Mesendoderm (in vitro differentiated cells): ENCODE data around the gene NUP35.
"Not testable (repeated sequence)": the region's sequence is repeated elsewhere in the genome, so short reads cannot be mapped to it uniquely, and the experiment has no call there.

Experiments
- DNase-seq: peaks from one replicate; pipeline ENCODE4 v3.0.0; 2013
- H2AK5ac ChIP-seq: 2 replicates; pipeline ENCODE4 v1.6.1; 2013; ENCODE audit warnings: low read length, inconsistent platforms
- H2BK120ac ChIP-seq: 2 replicates; pipeline ENCODE4 v1.6.1; 2013; ENCODE audit warnings: low read depth, mild to moderate bottlenecking, low read length, moderate library complexity, mixed read lengths
- H2BK15ac ChIP-seq: replicated peaks from 2 replicates; pipeline ENCODE4 v1.6.1; 2013; ENCODE audit warnings: low read depth, mild to moderate bottlenecking, moderate library complexity
- H2BK5ac ChIP-seq: 2 replicates; pipeline ENCODE4 v1.6.1; 2013; ENCODE audit warnings: low read length, inconsistent platforms
- H3K18ac ChIP-seq: 2 replicates; pipeline ENCODE4 v1.6.1; 2013; ENCODE audit warnings: mild to moderate bottlenecking, low read length, mixed read lengths
- H3K23ac ChIP-seq: one replicate; pipeline ENCODE4 v1.6.1; 2013; ENCODE audit warnings: low read length
- H3K27ac ChIP-seq: 2 replicates; pipeline ENCODE4 v1.5.1; 2013; ENCODE audit warnings: low read depth, mild to moderate bottlenecking, inconsistent platforms, low read length, moderate library complexity
- H3K27me3 ChIP-seq: 2 replicates; pipeline ENCODE4 v1.6.1; 2013; ENCODE audit warnings: low read length, control low read depth, mild to moderate bottlenecking, inconsistent platforms; ENCODE audit not compliant: insufficient read depth, poor library complexity
- H3K36me3 ChIP-seq: 2 replicates; pipeline ENCODE4 v1.6.1; 2013; ENCODE audit warnings: low read length, inconsistent platforms; ENCODE audit not compliant: control insufficient read depth, insufficient read depth
- H3K4ac ChIP-seq: one replicate; pipeline ENCODE4 v1.6.1; 2013; ENCODE audit warnings: low read depth, mild to moderate bottlenecking, low read length, moderate library complexity
- H3K4me1 ChIP-seq: 2 replicates; pipeline ENCODE4 v1.6.1; 2013; ENCODE audit warnings: low read depth, low read length, inconsistent platforms; ENCODE audit not compliant: control insufficient read depth
- H3K4me2 ChIP-seq: 2 replicates; pipeline ENCODE4 v1.6.1; 2013; ENCODE audit warnings: low read length
- H3K4me3 ChIP-seq: 2 replicates; pipeline ENCODE4 v1.5.1; 2013; ENCODE audit warnings: mild to moderate bottlenecking, low read length
- H3K56ac ChIP-seq: one replicate; pipeline ENCODE4 v1.6.1; 2013; ENCODE audit warnings: low read length
- H3K79me1 ChIP-seq: 2 replicates; pipeline ENCODE4 v1.6.1; 2013; ENCODE audit warnings: low read length, inconsistent platforms
- H3K79me2 ChIP-seq: 2 replicates; pipeline ENCODE4 v1.6.1; 2013; ENCODE audit warnings: mild to moderate bottlenecking, low read length; ENCODE audit not compliant: control insufficient read depth, insufficient read depth
- H3K9ac ChIP-seq: 2 replicates; pipeline ENCODE4 v1.6.1; 2013; ENCODE audit warnings: low read length, inconsistent platforms
- H4K5ac ChIP-seq: one replicate; pipeline ENCODE4 v1.6.1; 2013; ENCODE audit warnings: low read length
- H4K8ac ChIP-seq: one replicate; pipeline ENCODE4 v1.6.1; 2013; ENCODE audit warnings: low read depth, mild to moderate bottlenecking, control low read depth, low read length, moderate library complexity
- WGBS: extraction: QIAGEN DNeasy Blood & Tissue Kit; methylation state at CpG from one replicate; pipeline ENCODE4 v1.1.7; 2013; ENCODE audit warnings: low lambda C conversion rate, missing lambda C conversion rate; ENCODE audit not compliant: insufficient coverage; ENCODE audit errors: extremely low coverage; 5-methylcytosine and 5-hydroxymethylcytosine counted together

NUP35 gene

DNA sequence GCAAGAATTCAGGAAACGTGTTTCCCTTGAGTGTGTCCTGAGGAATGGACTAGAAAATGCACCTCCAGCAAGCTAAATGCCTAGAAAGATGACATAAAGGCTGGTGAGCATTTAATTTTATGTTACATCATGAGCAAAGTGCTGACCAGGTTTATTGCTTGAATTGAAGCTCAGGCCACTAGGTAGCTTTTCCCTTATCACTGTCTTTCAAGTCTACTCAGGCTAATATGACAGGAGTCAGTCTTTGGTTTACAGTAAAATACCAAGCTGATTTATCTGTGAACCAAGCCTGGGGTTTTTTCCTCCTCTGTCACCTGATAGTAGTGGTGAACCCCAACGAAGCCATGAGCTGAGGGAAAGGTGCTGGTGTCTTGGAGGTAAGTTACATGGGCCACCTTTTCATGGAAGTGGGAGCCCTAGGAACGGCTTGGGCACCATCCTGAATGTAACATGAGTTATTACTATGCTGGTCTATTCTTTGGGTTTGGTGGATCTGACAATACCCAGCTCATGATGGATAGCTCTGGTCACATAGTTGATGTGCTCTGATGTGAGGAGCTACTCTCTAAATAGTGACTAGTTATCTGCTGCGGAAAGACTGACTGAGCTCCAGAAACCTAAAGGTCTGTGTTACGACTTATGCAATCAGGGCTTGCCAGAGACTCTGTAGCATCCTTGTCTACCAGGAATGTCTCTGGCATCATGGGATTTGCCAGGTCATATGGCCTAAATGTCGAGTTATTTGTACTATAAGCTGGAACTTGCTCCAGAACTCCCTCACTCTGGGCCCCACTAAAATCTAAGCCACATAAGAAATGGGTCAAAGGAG is 39.8 kb downstream of the NUP35 start:
- Histone ChIP-seq H3K23ac (no peak overlapping the region), H2BK5ac (no peak overlapping the region), H3K4me1 (no peaks in the 10 kb centered on the region), H3K27ac (no peak overlapping the region), H3K79me2 (peaks cover 4% of the 10 kb centered on the region), H3K4me2 (no peak overlapping the region), H4K8ac (no peak overlapping the region), H3K79me1 (peaks cover 3% of the 10 kb centered on the region), H3K4ac (no peak overlapping the region), H3K4me3 (no peak overlapping the region), H2BK120ac (no peak overlapping the region), H2BK15ac (no peak overlapping the region), H3K56ac (no peak overlapping the region), H3K9ac (no peak overlapping the region), H3K27me3 (no peaks in the 10 kb centered on the region), H4K5ac (no peak overlapping the region), H2AK5ac (no peak overlapping the region), H3K36me3 (peaks cover 3% of the 10 kb centered on the region), H3K18ac (no peak overlapping the region)
- no CpG with 5 or more reads among the region's 6 CpGs for WGBS
- DNase-seq, result no peak

DNA sequence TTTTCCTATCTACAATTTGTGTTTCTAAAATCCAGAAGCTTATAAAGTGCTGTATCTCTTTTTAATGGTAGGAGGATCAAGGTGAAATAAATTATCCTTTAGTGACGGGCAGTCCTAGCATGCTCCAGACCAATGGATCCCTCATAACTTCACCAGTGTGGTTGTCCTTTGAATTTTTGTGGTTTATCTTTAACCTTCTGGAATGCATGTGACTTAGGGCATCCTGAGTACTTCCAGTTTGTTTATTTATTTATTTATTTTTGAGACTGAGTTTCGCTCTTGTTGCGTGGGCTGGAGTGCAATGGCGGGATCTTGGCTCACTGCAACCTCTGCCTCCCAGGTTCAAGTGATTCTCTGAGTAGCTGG is 40.4 kb downstream of the NUP35 start:
- WGBS, result no CpG with 5 or more reads among the region's 4 CpGs

DNA sequence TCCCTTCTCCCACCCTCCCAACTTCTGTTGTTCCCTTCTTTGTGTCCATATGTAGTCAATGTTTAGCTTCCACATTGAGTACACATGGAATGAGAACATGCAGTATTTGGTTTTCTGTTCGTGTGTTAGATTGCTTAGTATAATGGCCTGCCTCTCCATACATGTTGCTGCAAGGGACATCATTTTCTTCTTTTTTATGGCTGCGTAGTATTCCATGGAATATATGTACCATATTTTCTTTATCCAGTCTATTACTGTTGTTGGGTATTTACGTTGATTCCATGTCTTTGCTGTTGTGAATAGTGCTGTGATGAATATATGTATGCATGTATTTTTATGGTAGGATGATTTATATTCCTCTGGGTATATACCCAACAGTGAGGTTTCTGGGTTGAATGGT is 42.0 kb downstream of the NUP35 start:
- Histone ChIP-seq H3K23ac (no peak overlapping the region), H4K8ac (no peak overlapping the region), H2BK120ac (no peak overlapping the region), H3K9ac (no peak overlapping the region), H3K79me2 (peaks cover 11% of the 10 kb centered on the region), H2BK5ac (no peak overlapping the region), H3K4me1 (no peaks in the 10 kb centered on the region), H3K27ac (no peak overlapping the region), H3K56ac (no peak overlapping the region), H3K4ac (no peak overlapping the region), H3K4me2 (no peak overlapping the region), H3K27me3 (no peaks in the 10 kb centered on the region), H3K36me3 (peaks cover 3% of the 10 kb centered on the region), H2AK5ac (no peak overlapping the region), H4K5ac (no peak overlapping the region), H2BK15ac (no peak overlapping the region), H3K18ac (no peak overlapping the region), H3K79me1 (peaks cover 3% of the 10 kb centered on the region), H3K4me3 (no peak overlapping the region)
- no CpG with 5 or more reads among the region's 3 CpGs for WGBS
- DNase-seq, result no peak

More for the DNA sequence above, 40.4 kb downstream of the NUP35 start:
- Histone ChIP-seq H3K56ac (no peak overlapping the region), H2BK120ac (no peak overlapping the region), H3K9ac (no peak overlapping the region), H3K18ac (no peak overlapping the region), H4K5ac (no peak overlapping the region), H2AK5ac (no peak overlapping the region), H3K79me1 (peaks cover 3% of the 10 kb centered on the region), H3K27ac (no peak overlapping the region), H3K79me2 (peaks cover 8% of the 10 kb centered on the region), H3K36me3 (peaks cover 3% of the 10 kb centered on the region), H3K27me3 (no peaks in the 10 kb centered on the region), H4K8ac (no peak overlapping the region), H3K4me2 (no peak overlapping the region), H3K4me3 (no peak overlapping the region), H2BK15ac (no peak overlapping the region), H3K23ac (no peak overlapping the region), H2BK5ac (no peak overlapping the region), H3K4me1 (no peaks in the 10 kb centered on the region), H3K4ac (no peak overlapping the region)
- no peak for DNase-seq

DNA sequence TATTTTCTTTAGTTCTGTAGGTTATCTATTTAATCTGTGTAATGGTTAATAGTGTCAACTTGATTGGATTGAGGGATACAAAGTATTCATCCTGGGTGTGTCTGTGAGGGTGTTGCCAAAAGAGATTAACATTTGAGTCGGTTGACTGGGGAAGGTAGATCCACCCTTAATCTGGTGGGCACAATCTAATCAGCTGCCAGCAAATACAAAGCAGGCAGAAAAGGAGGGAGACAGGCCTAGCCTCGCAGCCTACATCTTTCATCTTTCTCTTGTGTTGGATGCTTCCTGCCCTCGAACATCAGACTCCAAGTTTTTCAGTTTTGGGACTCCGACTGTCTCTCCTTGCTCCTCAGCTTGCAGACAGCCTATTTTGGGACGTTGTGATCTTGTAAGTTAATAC is 42.7 kb downstream of the NUP35 start:
- H2AK5ac ChIP-seq, H2BK5ac ChIP-seq, H3K4ac ChIP-seq, H3K27me3 ChIP-seq, H4K8ac ChIP-seq, H3K4me3 ChIP-seq, H4K5ac ChIP-seq, H3K23ac ChIP-seq, H3K9ac ChIP-seq, H3K56ac ChIP-seq, H2BK120ac ChIP-seq, H3K79me1 ChIP-seq, H3K4me2 ChIP-seq, H3K18ac ChIP-seq, DNase-seq, H2BK15ac ChIP-seq, H3K36me3 ChIP-seq, H3K4me1 ChIP-seq, H3K27ac ChIP-seq: not testable (repeated sequence)
- H3K79me2 ChIP-seq, result peaks cover 14% of the 10 kb centered on the region
- WGBS, result no CpG with 5 or more reads among the region's 5 CpGs

DNA sequence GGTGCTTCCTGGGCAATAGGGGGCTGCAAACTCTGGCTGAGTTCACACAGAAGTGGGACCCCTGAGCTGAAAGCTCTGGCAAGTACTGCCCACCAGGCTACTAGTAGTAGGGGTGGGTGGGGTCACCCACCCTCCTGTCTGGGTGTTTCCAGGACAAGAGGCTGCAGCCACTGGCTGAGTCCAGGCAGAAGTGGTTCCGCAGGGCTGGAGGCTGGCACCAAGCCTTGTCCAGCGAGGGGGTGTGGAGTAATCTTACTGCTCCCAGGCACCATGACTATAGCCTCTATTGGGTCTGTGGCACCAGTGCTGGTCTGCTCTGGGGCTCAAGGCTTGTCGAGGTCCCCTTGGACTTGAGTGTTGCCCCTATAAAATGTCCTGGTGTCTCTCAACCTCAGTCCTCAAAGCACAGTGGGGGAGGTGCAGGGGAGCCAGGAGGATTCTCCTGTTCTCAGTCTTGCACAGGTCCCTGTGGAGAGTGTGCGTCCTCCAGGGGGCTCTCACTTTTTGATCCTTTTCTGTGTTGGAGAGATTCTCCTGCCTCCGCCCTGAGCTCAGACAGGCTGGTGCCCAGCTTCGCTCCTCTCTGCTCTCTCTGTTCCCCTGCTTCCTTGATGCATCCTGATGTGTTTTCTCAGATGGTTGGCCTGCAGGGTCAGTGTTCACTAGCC is 48.1 kb downstream of the NUP35 start:
- H3K4me2 ChIP-seq, result no peak overlapping the region
- WGBS, result no CpG with 5 or more reads among the region's 6 CpGs
- no peak overlapping the region for H3K18ac ChIP-seq
- H3K27me3 ChIP-seq, result no peaks in the 10 kb centered on the region
- no peak overlapping the region for H2BK5ac ChIP-seq
- H2BK15ac ChIP-seq, result no peak overlapping the region
- no peak overlapping the region for H3K4me3 ChIP-seq
- H3K79me1 ChIP-seq, result peaks cover 3% of the 10 kb centered on the region
- no peaks in the 10 kb centered on the region for H3K36me3 ChIP-seq
- no peak overlapping the region for H4K5ac ChIP-seq
- no peak overlapping the region for H3K4ac ChIP-seq
- no peak overlapping the region for H3K27ac ChIP-seq
- H3K9ac ChIP-seq, result no peak overlapping the region
- H3K56ac ChIP-seq, result no peak overlapping the region
- H2BK120ac ChIP-seq, result no peak overlapping the region
- no peak overlapping the region for H4K8ac ChIP-seq
- no peaks in the 10 kb centered on the region for H3K4me1 ChIP-seq
- no peak overlapping the region for H2AK5ac ChIP-seq
- no peak overlapping the region for H3K23ac ChIP-seq
- peak; percentile 58 for DNase-seq
- peaks cover 11% of the 10 kb centered on the region for H3K79me2 ChIP-seq
